Measurements from ENCODE around the gene SOX13.

- TF ChIP-seq CBFB (CRISPR knock-in tag; IDR thresholded peaks at IDR 0.05; ENCODE audit: low read depth) (no peak), CTCF (IDR thresholded peaks at IDR 0.05) (no peak), ZBTB43 (CRISPR knock-in tag; IDR thresholded peaks at IDR 0.05) (no peak), IRF1 (CRISPR knock-in tag; IDR thresholded peaks at IDR 0.05) (no peak), ZNF138 (CRISPR knock-in tag; conservative IDR thresholded peaks at IDR 0.05) (no peak), CREB1 (CRISPR knock-in tag; IDR thresholded peaks at IDR 0.05) (no peak), ESRRA (CRISPR knock-in tag; IDR thresholded peaks at IDR 0.05; ENCODE audit: borderline replicate concordance) (no peak), TP53 (CRISPR knock-in tag; IDR thresholded peaks at IDR 0.05) (no peak), USF1 (CRISPR knock-in tag; IDR thresholded peaks at IDR 0.05) (no peak), ZNF263 (CRISPR knock-in tag; IDR thresholded peaks at IDR 0.05; ENCODE audit: low read depth) (no peak), PRDM15 (CRISPR knock-in tag; IDR thresholded peaks at IDR 0.05) (no peak)
Observed at GRCh38 chr1:204041803-204042505, 31.0 kb upstream of the SOX13 start.

Data from WTC11 (cell line).